Thyroid gland (tissue), 4 donors: ENCODE results near the gene GPSM1.

Source experiments
- CTCF ChIP-seq, 6 experiments: fragments of 200-600 bp in 3 of 6; fragments of 450-650 bp in 3 of 6; sonication (generic) in 3 of 6; IDR thresholded peaks; one replicate each; pipeline ENCODE4 v1.5.1; 2016 to 2019; ENCODE audit warnings: antibody characterized with exemption in 6 of 6, mild to moderate bottlenecking in 2 of 6, inconsistent platforms in 1 of 6, moderate library complexity in 1 of 6
- POLR2A ChIP-seq, 2 donors: fragments of 450-650 bp; IDR thresholded peaks; one replicate each; pipeline ENCODE4 v1.6.1; 2017; ENCODE audit warnings: antibody characterized with exemption in 2 of 2, mild to moderate bottlenecking in 2 of 2, moderate library complexity in 1 of 2

- TF ChIP-seq CTCF (IDR thresholded peaks at IDR 0.05) (no peak), POLR2A (IDR thresholded peaks at IDR 0.05) (no peak)
These were observed 68.2 kb downstream of the GPSM1 start for GRCh38 chr9:136395345-136396218.
